Ishikawa (cell line): Measurements from ENCODE around the gene SSH2.

Experiments
- CEBPB ChIP-seq: IDR thresholded peaks from 2 replicates; pipeline ENCODE4 v1.6.1; 2012
- CREB1 ChIP-seq: IDR thresholded peaks from 2 replicates; pipeline ENCODE4 v1.6.1; 2012; ENCODE audit warnings: low read depth
- EGR1 ChIP-seq: IDR thresholded peaks from 2 replicates; pipeline ENCODE4 v1.6.1; 2012
- EP300 ChIP-seq: IDR thresholded peaks from 2 replicates; pipeline ENCODE4 v1.6.1; 2012; ENCODE audit warnings: borderline replicate concordance
- FOXM1 ChIP-seq: IDR thresholded peaks from 2 replicates; pipeline ENCODE4 v1.6.1; 2012; ENCODE audit warnings: low read depth, borderline replicate concordance
- NFIC ChIP-seq: IDR thresholded peaks from 2 replicates; pipeline ENCODE4 v1.6.1; 2012
- RAD21 ChIP-seq: IDR thresholded peaks from 2 replicates; pipeline ENCODE4 v1.6.1; 2012; ENCODE audit warnings: low read depth
- TAF1 ChIP-seq: IDR thresholded peaks from 2 replicates; pipeline ENCODE4 v1.6.1; 2012; ENCODE audit warnings: low read depth, mild to moderate bottlenecking
- TCF12 ChIP-seq: IDR thresholded peaks from 2 replicates; pipeline ENCODE4 v1.6.1; 2012; ENCODE audit warnings: low read depth
- TEAD4 ChIP-seq: IDR thresholded peaks from 2 replicates; pipeline ENCODE4 v1.6.1; 2012
- YY1 ChIP-seq: IDR thresholded peaks from 2 replicates; pipeline ENCODE4 v1.6.1; 2012; ENCODE audit warnings: low read depth
- ZBTB7A ChIP-seq: IDR thresholded peaks from 2 replicates; pipeline ENCODE4 v1.6.1; 2012; ENCODE audit warnings: low read depth
- TF ChIP-seq, protein P1 (sequence below): IDR thresholded peaks from 2 replicates; pipeline ENCODE4 v1.6.1; 2012
- TF ChIP-seq, protein P2 (sequence below): IDR thresholded peaks from 2 replicates; pipeline ENCODE4 v1.6.1; 2012
- TF ChIP-seq, protein P3 (sequence below): IDR thresholded peaks from 2 replicates; pipeline ENCODE4 v1.6.1; 2012; ENCODE audit warnings: low read depth, mild to moderate bottlenecking

SSH2 gene

DNA sequence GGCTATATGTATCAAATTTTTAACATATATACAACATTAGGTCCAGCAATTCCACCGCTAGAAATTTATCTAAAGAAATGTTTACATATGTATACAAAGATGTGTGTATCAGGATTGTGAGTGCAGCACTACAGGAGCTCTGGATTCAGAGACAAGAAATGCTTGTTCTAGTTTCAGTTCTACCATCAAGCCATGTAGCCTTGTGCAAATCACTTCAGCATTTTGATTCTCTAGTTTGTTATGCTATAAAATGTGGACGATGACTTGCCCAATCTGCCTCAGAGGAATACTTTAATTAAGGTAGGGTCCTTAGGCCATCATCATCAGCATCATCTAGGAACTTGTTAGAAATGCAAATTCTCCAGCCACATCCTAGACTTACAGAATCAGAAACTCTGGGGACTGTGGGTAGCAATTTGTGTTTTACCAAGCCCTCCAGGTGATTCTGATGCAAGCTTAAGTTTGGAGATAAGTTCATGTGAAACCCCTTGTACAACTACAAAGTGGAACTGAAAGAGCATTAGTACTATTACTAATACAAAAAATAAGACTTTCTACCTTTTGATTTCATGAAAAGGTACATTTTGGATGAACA is 176.1 kb downstream of the SSH2 start:
- TF ChIP-seq EP300 (no peak), TEAD4 (no peak), TCF12 (no peak), RAD21 (no peak), YY1 (no peak), ZBTB7A (no peak), CEBPB (no peak), FOXM1 (no peak), TAF1 (no peak), CREB1 (no peak), EGR1 (no peak), NFIC (no peak)
- TF ChIP-seq, protein P1, sequence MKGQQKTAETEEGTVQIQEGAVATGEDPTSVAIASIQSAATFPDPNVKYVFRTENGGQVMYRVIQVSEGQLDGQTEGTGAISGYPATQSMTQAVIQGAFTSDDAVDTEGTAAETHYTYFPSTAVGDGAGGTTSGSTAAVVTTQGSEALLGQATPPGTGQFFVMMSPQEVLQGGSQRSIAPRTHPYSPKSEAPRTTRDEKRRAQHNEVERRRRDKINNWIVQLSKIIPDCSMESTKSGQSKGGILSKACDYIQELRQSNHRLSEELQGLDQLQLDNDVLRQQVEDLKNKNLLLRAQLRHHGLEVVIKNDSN = no peak
- TF ChIP-seq, protein P2, sequence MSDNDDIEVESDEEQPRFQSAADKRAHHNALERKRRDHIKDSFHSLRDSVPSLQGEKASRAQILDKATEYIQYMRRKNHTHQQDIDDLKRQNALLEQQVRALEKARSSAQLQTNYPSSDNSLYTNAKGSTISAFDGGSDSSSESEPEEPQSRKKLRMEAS = no peak
- TF ChIP-seq, protein P3, sequence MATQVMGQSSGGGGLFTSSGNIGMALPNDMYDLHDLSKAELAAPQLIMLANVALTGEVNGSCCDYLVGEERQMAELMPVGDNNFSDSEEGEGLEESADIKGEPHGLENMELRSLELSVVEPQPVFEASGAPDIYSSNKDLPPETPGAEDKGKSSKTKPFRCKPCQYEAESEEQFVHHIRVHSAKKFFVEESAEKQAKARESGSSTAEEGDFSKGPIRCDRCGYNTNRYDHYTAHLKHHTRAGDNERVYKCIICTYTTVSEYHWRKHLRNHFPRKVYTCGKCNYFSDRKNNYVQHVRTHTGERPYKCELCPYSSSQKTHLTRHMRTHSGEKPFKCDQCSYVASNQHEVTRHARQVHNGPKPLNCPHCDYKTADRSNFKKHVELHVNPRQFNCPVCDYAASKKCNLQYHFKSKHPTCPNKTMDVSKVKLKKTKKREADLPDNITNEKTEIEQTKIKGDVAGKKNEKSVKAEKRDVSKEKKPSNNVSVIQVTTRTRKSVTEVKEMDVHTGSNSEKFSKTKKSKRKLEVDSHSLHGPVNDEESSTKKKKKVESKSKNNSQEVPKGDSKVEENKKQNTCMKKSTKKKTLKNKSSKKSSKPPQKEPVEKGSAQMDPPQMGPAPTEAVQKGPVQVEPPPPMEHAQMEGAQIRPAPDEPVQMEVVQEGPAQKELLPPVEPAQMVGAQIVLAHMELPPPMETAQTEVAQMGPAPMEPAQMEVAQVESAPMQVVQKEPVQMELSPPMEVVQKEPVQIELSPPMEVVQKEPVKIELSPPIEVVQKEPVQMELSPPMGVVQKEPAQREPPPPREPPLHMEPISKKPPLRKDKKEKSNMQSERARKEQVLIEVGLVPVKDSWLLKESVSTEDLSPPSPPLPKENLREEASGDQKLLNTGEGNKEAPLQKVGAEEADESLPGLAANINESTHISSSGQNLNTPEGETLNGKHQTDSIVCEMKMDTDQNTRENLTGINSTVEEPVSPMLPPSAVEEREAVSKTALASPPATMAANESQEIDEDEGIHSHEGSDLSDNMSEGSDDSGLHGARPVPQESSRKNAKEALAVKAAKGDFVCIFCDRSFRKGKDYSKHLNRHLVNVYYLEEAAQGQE = no peak

GRCh38 chr17:29749045-29749825 is 180.8 kb downstream of the SSH2 start:
- no peak for TF ChIP-seq CREB1
- TF ChIP-seq CEBPB = no peak
- TF ChIP-seq EGR1 = no peak
- TF ChIP-seq TCF12 = no peak
- TF ChIP-seq EP300 = no peak
- TF ChIP-seq, protein P1 = no peak
- TF ChIP-seq RAD21 = no peak
- TF ChIP-seq FOXM1 = no peak
- no peak for TF ChIP-seq NFIC
- TF ChIP-seq ZBTB7A = no peak
- no peak for TF ChIP-seq YY1
- no peak for TF ChIP-seq TAF1
- TF ChIP-seq, protein P3 = no peak
- TF ChIP-seq TEAD4 = no peak
- TF ChIP-seq, protein P2 = no peak

DNA sequence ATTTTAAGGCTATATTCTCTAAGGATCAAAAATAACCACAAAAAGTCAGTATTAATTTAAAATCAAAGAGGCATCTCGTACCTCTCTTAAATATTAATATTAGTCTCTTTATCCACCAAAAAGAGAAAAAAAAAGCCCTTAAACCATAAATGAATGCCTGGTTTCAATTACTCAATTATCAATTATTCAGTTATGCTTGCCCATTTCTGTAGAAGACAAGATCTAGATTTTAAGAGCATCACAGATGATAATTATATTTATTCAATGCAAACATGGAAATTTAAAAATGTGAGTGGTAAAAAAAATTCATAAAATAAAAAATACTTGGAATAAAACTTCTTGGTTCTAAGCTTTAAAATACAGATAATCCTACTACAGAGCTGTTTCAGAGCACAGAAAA is 181.6 kb downstream of the SSH2 start:
- TF ChIP-seq RAD21 (no peak), YY1 (no peak), ZBTB7A (no peak), TAF1 (no peak), NFIC (no peak)
- TF ChIP-seq, protein P2 = no peak
- TF ChIP-seq, protein P3 = no peak

- TF ChIP-seq TAF1 = no peak
- no peak for TF ChIP-seq FOXM1
- no peak for TF ChIP-seq NFIC
- TF ChIP-seq, protein P1 = no peak
- TF ChIP-seq RAD21 = no peak
- no peak for TF ChIP-seq ZBTB7A
- no peak for TF ChIP-seq CEBPB
- TF ChIP-seq, protein P2 = no peak
Observed at GRCh38 chr17:29747660-29748059, 182.4 kb downstream of the SSH2 start.
